OCI-LY7 (cell line): Measurements from ENCODE around the gene NCK2.

ENCODE experiments used
- EZH2phosphoT487 ChIP-seq: fragments of 200-600 bp; sonication (generic); IDR thresholded peaks from 2 replicates; pipeline ENCODE4 v1.6.1; 2018; ENCODE audit warnings: low read depth, borderline replicate concordance, mild to moderate bottlenecking, mixed run types, antibody characterized with exemption, low read length, moderate library complexity, mixed read lengths
- TF ChIP-seq, protein P1 (sequence below): fragments of 200-600 bp; sonication (generic); conservative IDR thresholded peaks from 2 replicates; pipeline ENCODE4 v1.5.1; 2014; ENCODE audit warnings: mild to moderate bottlenecking, antibody characterized with exemption, low read length, moderate library complexity, mixed read lengths

GRCh38 chr2:105886029-105886454 lies 141.3 kb downstream of the NCK2 start:
- TF ChIP-seq, protein P1, sequence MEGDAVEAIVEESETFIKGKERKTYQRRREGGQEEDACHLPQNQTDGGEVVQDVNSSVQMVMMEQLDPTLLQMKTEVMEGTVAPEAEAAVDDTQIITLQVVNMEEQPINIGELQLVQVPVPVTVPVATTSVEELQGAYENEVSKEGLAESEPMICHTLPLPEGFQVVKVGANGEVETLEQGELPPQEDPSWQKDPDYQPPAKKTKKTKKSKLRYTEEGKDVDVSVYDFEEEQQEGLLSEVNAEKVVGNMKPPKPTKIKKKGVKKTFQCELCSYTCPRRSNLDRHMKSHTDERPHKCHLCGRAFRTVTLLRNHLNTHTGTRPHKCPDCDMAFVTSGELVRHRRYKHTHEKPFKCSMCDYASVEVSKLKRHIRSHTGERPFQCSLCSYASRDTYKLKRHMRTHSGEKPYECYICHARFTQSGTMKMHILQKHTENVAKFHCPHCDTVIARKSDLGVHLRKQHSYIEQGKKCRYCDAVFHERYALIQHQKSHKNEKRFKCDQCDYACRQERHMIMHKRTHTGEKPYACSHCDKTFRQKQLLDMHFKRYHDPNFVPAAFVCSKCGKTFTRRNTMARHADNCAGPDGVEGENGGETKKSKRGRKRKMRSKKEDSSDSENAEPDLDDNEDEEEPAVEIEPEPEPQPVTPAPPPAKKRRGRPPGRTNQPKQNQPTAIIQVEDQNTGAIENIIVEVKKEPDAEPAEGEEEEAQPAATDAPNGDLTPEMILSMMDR = no peak
- TF ChIP-seq EZH2phosphoT487 = no peak
